Activated B cell treated with CpG ODN at 0.5 μM for 24 hours (primary cell): ENCODE results near the gene ROGDI. TPM values are rescaled to one million over a fixed set of nuclear protein-coding genes. Genes with fewer than 3 reads are reported as not detected.

Source experiments
- ATAC-seq: fragments of 200-7000 bp; cut with Tn5 transposase; one replicate; pipeline ENCODE4 v1.10.0; 2021; ENCODE audit warnings: low read depth, mild to moderate bottlenecking, moderate library complexity
- CTCF ChIA-PET: fragments of 350-600 bp; sonication (Branson Sonifier 250); formaldehyde crosslinking; loops from one replicate; lab custom pipeline; 2021; ENCODE audit warnings: antibody characterized with exemption; lab: Charles Lee
- POLR2A ChIA-PET: fragments of 350-600 bp; sonication (Branson Sonifier 250); formaldehyde crosslinking; loops from one replicate; lab custom pipeline; 2021; ENCODE audit warnings: antibody characterized with exemption; lab: Charles Lee
- DNase-seq: peaks from one replicate; pipeline ENCODE4 v3.0.0; 2022
- H3K27ac Mint-ChIP-seq: one replicate; pipeline ENCODE4 v1.8.0; 2020; ENCODE audit warnings: mixed read lengths
- H3K27me3 Mint-ChIP-seq: one replicate; pipeline ENCODE4 v1.8.0; 2021; ENCODE audit warnings: mixed read lengths
- H3K36me3 Mint-ChIP-seq: one replicate; pipeline ENCODE4 v1.8.0; 2021; ENCODE audit warnings: low read depth, mixed read lengths
- H3K4me1 Mint-ChIP-seq: one replicate; pipeline ENCODE4 v1.8.0; 2021; ENCODE audit warnings: mixed read lengths
- H3K4me3 Mint-ChIP-seq: one replicate; pipeline ENCODE4 v1.8.0; 2020; ENCODE audit warnings: mild to moderate bottlenecking, mixed read lengths
- H3K9me3 Mint-ChIP-seq: one replicate; pipeline ENCODE4 v1.8.0; 2020; ENCODE audit warnings: mixed read lengths
- intact Hi-C: fragments of 100-400 bp; cut with micrococcal nuclease; formaldehyde crosslinking; loops from one replicate; pipeline ENCODE4 v1.15.1; 2024
- total RNA-seq: library from RNA; stranded (reverse); gene quantifications from 2 replicates; pipeline ENCODE4 v1.2.3, GENCODE V29; 2022
- TF ChIP-seq, protein P1 (sequence below): fragments of 200-600 bp; IDR thresholded peaks from one replicate; pipeline ENCODE4 v1.8.0; 2022; ENCODE audit warnings: antibody characterized with exemption, mild to moderate bottlenecking

Gene ROGDI
- total RNA-seq, 1 donor from 2014 or later = 6.8 TPM

GRCh38 chr16:4748682-4749411 is 53.6 kb downstream of the ROGDI start:
- DNase-seq = no peak
- no peaks in the 10 kb centered on the region for H3K27me3 Mint-ChIP-seq
- ATAC-seq = no peak
- no peak overlapping the region for H3K27ac Mint-ChIP-seq
- H3K4me1 Mint-ChIP-seq = peaks cover 18% of the 10 kb centered on the region
- no peak overlapping the region for H3K4me3 Mint-ChIP-seq
- intact Hi-C loops = no loop called here
- TF ChIP-seq, protein P1, sequence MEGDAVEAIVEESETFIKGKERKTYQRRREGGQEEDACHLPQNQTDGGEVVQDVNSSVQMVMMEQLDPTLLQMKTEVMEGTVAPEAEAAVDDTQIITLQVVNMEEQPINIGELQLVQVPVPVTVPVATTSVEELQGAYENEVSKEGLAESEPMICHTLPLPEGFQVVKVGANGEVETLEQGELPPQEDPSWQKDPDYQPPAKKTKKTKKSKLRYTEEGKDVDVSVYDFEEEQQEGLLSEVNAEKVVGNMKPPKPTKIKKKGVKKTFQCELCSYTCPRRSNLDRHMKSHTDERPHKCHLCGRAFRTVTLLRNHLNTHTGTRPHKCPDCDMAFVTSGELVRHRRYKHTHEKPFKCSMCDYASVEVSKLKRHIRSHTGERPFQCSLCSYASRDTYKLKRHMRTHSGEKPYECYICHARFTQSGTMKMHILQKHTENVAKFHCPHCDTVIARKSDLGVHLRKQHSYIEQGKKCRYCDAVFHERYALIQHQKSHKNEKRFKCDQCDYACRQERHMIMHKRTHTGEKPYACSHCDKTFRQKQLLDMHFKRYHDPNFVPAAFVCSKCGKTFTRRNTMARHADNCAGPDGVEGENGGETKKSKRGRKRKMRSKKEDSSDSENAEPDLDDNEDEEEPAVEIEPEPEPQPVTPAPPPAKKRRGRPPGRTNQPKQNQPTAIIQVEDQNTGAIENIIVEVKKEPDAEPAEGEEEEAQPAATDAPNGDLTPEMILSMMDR = no peak
- H3K9me3 Mint-ChIP-seq = no peaks in the 10 kb centered on the region
- H3K36me3 Mint-ChIP-seq = peaks cover 19% of the 10 kb centered on the region
- POLR2A ChIA-PET = no interaction called here
- CTCF ChIA-PET = interaction anchor here (0.6 kb wide), 1 partner anchor 159 kb away, joined by 4 read pairs; no protein-coding TSS in a partner anchor

- ChIA-PET POLR2A (interaction anchor here (0.6 kb wide), 1 partner anchor 99 kb away, joined by 3 read pairs; the partner anchor contains the start of genes GLYR1 and UBN1), CTCF (interaction anchor here (0.6 to 1.0 kb wide), 2 partner anchors 13 to 160 kb away, joined by 4 read pairs; partner anchors contain the start of gene DNAAF8)
- TF ChIP-seq, protein P1 = no peak
- ATAC-seq (no peak), DNase-seq (no peak)
- intact Hi-C loops = no loop called here
- Mint-ChIP-seq H3K9me3 (no peaks in the 10 kb centered on the region), H3K27ac (no peak overlapping the region), H3K4me3 (peak overlapping the region; percentile 19), H3K27me3 (no peaks in the 10 kb centered on the region), H3K36me3 (peaks cover 15% of the 10 kb centered on the region), H3K4me1 (peaks cover 24% of the 10 kb centered on the region)
Observed at GRCh38 chr16:4747906-4748681, 54.3 kb downstream of the ROGDI start.

GRCh38 chr16:4746991-4747574 is 55.4 kb downstream of the ROGDI start:
- H3K4me1 Mint-ChIP-seq = peaks cover 25% of the 10 kb centered on the region
- ATAC-seq = no peak
- no peaks in the 10 kb centered on the region for H3K9me3 Mint-ChIP-seq
- H3K36me3 Mint-ChIP-seq = peaks cover 10% of the 10 kb centered on the region
- no peak overlapping the region for H3K4me3 Mint-ChIP-seq
- H3K27me3 Mint-ChIP-seq = no peaks in the 10 kb centered on the region
- TF ChIP-seq, protein P1 = no peak
- DNase-seq = no peak
- ChIA-PET POLR2A (no interaction called here), CTCF (interaction anchor here (1.0 kb wide), 1 partner anchor 12 kb away, joined by 4 read pairs; the partner anchor contains the start of gene DNAAF8)
- intact Hi-C loops = no loop called here
- no peak overlapping the region for H3K27ac Mint-ChIP-seq

Other genes starting within 250 kb of the ROGDI start
- 0.13 and 0.15 TPM in 2 replicates for gene C16orf96, start 246.3 kb downstream of the ROGDI start, total RNA-seq
- 17.2 and 23.4 TPM in 2 replicates for gene UBALD1, start 187.7 kb downstream of the ROGDI start, total RNA-seq
- gene MGRN1, start 177.8 kb downstream of the ROGDI start, total RNA-seq = 69.6 and 88.6 TPM in 2 replicates
- 32.0 and 32.9 TPM in 2 replicates for gene NUDT16L1, start 109.1 kb downstream of the ROGDI start, total RNA-seq
- gene ANKS3, start 68.4 kb downstream of the ROGDI start, total RNA-seq = 17.9 and 21.9 TPM in 2 replicates
- 0.29 and 0.31 TPM in 2 replicates for gene DNAAF8, start 68.1 kb downstream of the ROGDI start, total RNA-seq
- gene ZNF500, start 35.5 kb downstream of the ROGDI start, total RNA-seq = 14.3 and 19.1 TPM in 2 replicates
- not detected in 2 replicates for gene SEPTIN12, start 14.3 kb downstream of the ROGDI start, total RNA-seq
- not detected in 2 replicates for gene SMIM22, start 7.3 kb downstream of the ROGDI start, total RNA-seq
- gene GLYR1, start 44.7 kb upstream of the ROGDI start, total RNA-seq = 138 and 156 TPM in 2 replicates
- 33.4 and 36.1 TPM in 2 replicates for gene UBN1, start 44.8 kb upstream of the ROGDI start, total RNA-seq
- gene PPL, start 134.5 kb upstream of the ROGDI start, total RNA-seq = 0.04 TPM in 1 of 2 replicates, not detected in the other
- gene SEC14L5, start 155.7 kb upstream of the ROGDI start, total RNA-seq = not detected in 2 replicates
- 23.8 and 24.2 TPM in 2 replicates for gene NAGPA, start 231.3 kb upstream of the ROGDI start, total RNA-seq